Thymus (tissue), 11 donors: ENCODE results near the gene TCTN2. TPM values are rescaled to one million over a fixed set of nuclear protein-coding genes. Genes with fewer than 3 reads are reported as not detected.

Experiments used
- DNase-seq, 9 donors: peaks; one replicate each; pipeline ENCODE4 v3.0.0-alpha.2; 2013; ENCODE audit warnings: low spot score in 9 of 9, low read depth in 6 of 9, missing footprints in 1 of 9
- H3K27ac ChIP-seq, 2 donors: one replicate each; pipeline ENCODE4 v1.5.1; 2013; ENCODE audit warnings: control low read depth in 1 of 2, low read depth in 1 of 2, low read length in 1 of 2, mild to moderate bottlenecking in 1 of 2, moderate library complexity in 1 of 2
- H3K27me3 ChIP-seq, 2 donors: one replicate each; pipeline ENCODE4 v1.5.1; 2013; ENCODE audit warnings: low read length in 1 of 2; ENCODE audit not compliant: control insufficient read depth in 2 of 2, insufficient read depth in 1 of 2
- H3K36me3 ChIP-seq, 2 donors: one replicate each; pipeline ENCODE4 v1.5.1; 2013; ENCODE audit warnings: low read length in 1 of 2, mild to moderate bottlenecking in 1 of 2, moderate library complexity in 1 of 2; ENCODE audit not compliant: control insufficient read depth in 2 of 2, insufficient read depth in 2 of 2
- H3K4me1 ChIP-seq, 2 donors: one replicate each; pipeline ENCODE4 v1.5.1; 2013; ENCODE audit warnings: low read length in 2 of 2; ENCODE audit not compliant: control insufficient read depth in 2 of 2, insufficient read depth in 2 of 2
- H3K4me3 ChIP-seq, 2 donors: one replicate each; pipeline ENCODE4 v1.5.1; 2013; ENCODE audit warnings: low read length in 2 of 2, control low read depth in 1 of 2, mild to moderate bottlenecking in 1 of 2
- H3K9me3 ChIP-seq, 2 donors: one replicate each; pipeline ENCODE4 v1.5.1; 2013; ENCODE audit warnings: low read length in 1 of 2, mild to moderate bottlenecking in 1 of 2; ENCODE audit not compliant: control insufficient read depth in 2 of 2, insufficient read depth in 1 of 2
- WGBS: extraction: QIAGEN DNeasy Blood & Tissue Kit; methylation state at CpG from one replicate; pipeline ENCODE4 v1.1.7; 2013; 5-methylcytosine and 5-hydroxymethylcytosine counted together
- polyA plus RNA-seq: library from polyadenylated mRNA; stranded (reverse); fragments of 200-250 nt; gene quantifications from one replicate; pipeline ENCODE4 v1.2.3, GENCODE V29; 2013
- total RNA-seq: library from RNA; stranded (reverse); fragments of 120-200 nt; gene quantifications from one replicate; pipeline ENCODE4 v1.2.4, GENCODE V29; 2013
- donor health status: healthy.

Gene TCTN2
- total and polyA plus RNA-seq, 2 donors = 2.2 to 3.7 TPM

GRCh38 chr12:123712780-123713319, 41.9 kb downstream of the TCTN2 start:
- Histone ChIP-seq H3K4me1 (peaks cover 12 to 24% of the 10 kb centered on the region in 2 donors), H3K27ac (no peak overlapping the region), H3K27me3 (no peaks in the 10 kb centered on the region), H3K4me3 (peak overlapping the region; percentile 82 to 96), H3K36me3 (no peaks in the 10 kb centered on the region), H3K9me3 (no peaks in the 10 kb centered on the region)
- DNase-seq = peak in 1 of 9 donors; percentile 8
- WGBS = under 1% methylated on average over 26 of the region's 26 CpGs

- Histone ChIP-seq H3K27me3 (no peaks in the 10 kb centered on the region), H3K4me3 (peak overlapping the region; percentile 82 to 96), H3K4me1 (peaks cover 12 to 24% of the 10 kb centered on the region in 2 donors), H3K27ac (no peak overlapping the region), H3K36me3 (no peaks in the 10 kb centered on the region), H3K9me3 (no peaks in the 10 kb centered on the region)
- DNase-seq = peak in 1 of 9 donors; percentile 13
- 29% methylated on average over 6 of the region's 6 CpGs for WGBS
Observed at GRCh38 chr12:123713398-123713797, 42.5 kb downstream of the TCTN2 start.

GRCh38 chr12:123713823-123714585, 43.1 kb downstream of the TCTN2 start:
- peak in 2 of 9 donors; percentile 2 to 27 for DNase-seq
- peaks cover 12 to 24% of the 10 kb centered on the region in 2 donors for H3K4me1 ChIP-seq
- no peaks in the 10 kb centered on the region for H3K9me3 ChIP-seq
- no peak overlapping the region for H3K27ac ChIP-seq
- 70% methylated on average over 10 of the region's 10 CpGs for WGBS
- H3K36me3 ChIP-seq = no peaks in the 10 kb centered on the region
- no peaks in the 10 kb centered on the region for H3K27me3 ChIP-seq
- H3K4me3 ChIP-seq = peak overlapping the region in 1 of 2 donors; percentile 82

GRCh38 chr12:123715195-123715594, 44.3 kb downstream of the TCTN2 start:
- H3K4me3 ChIP-seq = no peak overlapping the region
- WGBS = 52% methylated on average over 2 of the region's 2 CpGs
- peaks cover 12 to 24% of the 10 kb centered on the region in 2 donors for H3K4me1 ChIP-seq
- no peaks in the 10 kb centered on the region for H3K27me3 ChIP-seq
- no peak overlapping the region for H3K27ac ChIP-seq
- no peaks in the 10 kb centered on the region for H3K9me3 ChIP-seq
- H3K36me3 ChIP-seq = peaks cover 7 to 9% of the 10 kb centered on the region in 2 donors
- DNase-seq = no peak

GRCh38 chr12:123717350-123717749, 46.4 kb downstream of the TCTN2 start:
- Histone ChIP-seq H3K4me1 (peaks cover 12 to 19% of the 10 kb centered on the region in 2 donors), H3K27ac (no peak overlapping the region), H3K9me3 (peaks cover 0 to 3% of the 10 kb centered on the region in 2 donors), H3K27me3 (no peaks in the 10 kb centered on the region), H3K36me3 (peaks cover 11 to 28% of the 10 kb centered on the region in 2 donors), H3K4me3 (no peak overlapping the region)
- DNase-seq = no peak
- over 99% methylated on average over 3 of the region's 3 CpGs for WGBS

GRCh38 chr12:123720141-123720814, 49.4 kb downstream of the TCTN2 start:
- H3K4me3 ChIP-seq = no peak overlapping the region
- no peak for DNase-seq
- H3K27ac ChIP-seq = no peak overlapping the region
- 97% methylated on average over 5 of the region's 5 CpGs for WGBS
- H3K36me3 ChIP-seq = peaks cover 18 to 44% of the 10 kb centered on the region in 2 donors
- H3K4me1 ChIP-seq = peaks cover 6 to 7% of the 10 kb centered on the region in 2 donors
- H3K9me3 ChIP-seq = peaks cover 0 to 3% of the 10 kb centered on the region in 2 donors
- no peaks in the 10 kb centered on the region for H3K27me3 ChIP-seq

- H3K27ac ChIP-seq = no peak overlapping the region
- peaks cover 18 to 54% of the 10 kb centered on the region in 2 donors for H3K36me3 ChIP-seq
- 99% methylated on average over 2 of the region's 2 CpGs for WGBS
Observed at GRCh38 chr12:123721245-123721644, 50.3 kb downstream of the TCTN2 start.

GRCh38 chr12:123723011-123723410, 52.1 kb downstream of the TCTN2 start:
- Histone ChIP-seq H3K36me3 (peaks cover 18 to 69% of the 10 kb centered on the region in 2 donors), H3K9me3 (peaks cover 0 to 3% of the 10 kb centered on the region in 2 donors), H3K4me3 (no peak overlapping the region), H3K4me1 (peaks cover 6 to 7% of the 10 kb centered on the region in 2 donors), H3K27ac (no peak overlapping the region), H3K27me3 (no peaks in the 10 kb centered on the region)
- no peak for DNase-seq
- 95% methylated on average over 8 of the region's 8 CpGs for WGBS

More at GRCh38 chr12:123721245-123721644, 50.3 kb downstream of the TCTN2 start:
- Histone ChIP-seq H3K9me3 (peaks cover 0 to 3% of the 10 kb centered on the region in 2 donors), H3K4me1 (peaks cover 6 to 7% of the 10 kb centered on the region in 2 donors), H3K4me3 (no peak overlapping the region), H3K27me3 (no peaks in the 10 kb centered on the region)
- DNase-seq = no peak

GRCh38 chr12:123723765-123724164, 52.9 kb downstream of the TCTN2 start:
- peaks cover 6 to 7% of the 10 kb centered on the region in 2 donors for H3K4me1 ChIP-seq
- DNase-seq = peak in 2 of 9 donors; percentile 4 to 37
- H3K27me3 ChIP-seq = no peaks in the 10 kb centered on the region
- WGBS = 11% methylated on average over 5 of the region's 5 CpGs
- H3K36me3 ChIP-seq = peaks cover 23 to 77% of the 10 kb centered on the region in 2 donors
- H3K27ac ChIP-seq = no peak overlapping the region
- no peak overlapping the region for H3K4me3 ChIP-seq
- peaks cover 0 to 3% of the 10 kb centered on the region in 2 donors for H3K9me3 ChIP-seq
